NCI-H446 treated with DMSO at 0.1 percent for 48 hours (cell line): ENCODE measurements around the gene INSL3.

ENCODE experiments used
- DNase-seq: peaks from one replicate; lab custom pipeline; 2025; lab: John Stamatoyannopoulos, UW

INSL3 gene

GRCh38 chr19:17846146-17846545 lies 24.8 kb upstream of the INSL3 start:
- no peak for DNase-seq

DNA sequence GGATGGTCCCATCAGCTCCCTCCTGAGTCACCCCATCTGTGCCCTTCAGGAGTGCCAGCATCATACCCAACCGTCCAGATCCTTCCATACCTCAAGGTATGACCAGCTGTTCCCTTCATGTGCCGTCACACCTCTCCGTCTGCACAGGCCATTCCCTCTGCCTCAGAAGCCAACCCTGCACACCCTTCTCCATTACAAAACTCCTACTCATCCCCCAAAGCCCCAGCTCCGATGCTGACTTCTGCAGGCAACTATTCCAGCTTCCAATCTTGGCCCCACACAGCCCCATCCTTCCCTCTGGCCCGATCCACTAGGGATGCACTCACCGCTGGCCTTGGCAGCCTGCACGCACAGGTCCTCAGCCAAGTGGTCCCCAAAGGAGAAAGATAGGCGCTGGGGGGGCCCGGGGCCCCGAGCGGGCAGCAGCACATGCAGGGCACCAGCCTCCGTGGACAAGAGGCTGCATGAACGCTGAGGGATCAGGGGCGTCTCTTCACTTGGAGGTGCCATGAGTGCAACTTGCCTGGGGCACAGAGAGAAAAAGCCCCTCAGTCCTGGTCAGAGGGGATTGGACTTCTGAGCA lies 22.7 kb upstream of the INSL3 start:
- no peak for DNase-seq

GRCh38 chr19:17843292-17843827 lies 22.0 kb upstream of the INSL3 start:
- no peak for DNase-seq

DNA sequence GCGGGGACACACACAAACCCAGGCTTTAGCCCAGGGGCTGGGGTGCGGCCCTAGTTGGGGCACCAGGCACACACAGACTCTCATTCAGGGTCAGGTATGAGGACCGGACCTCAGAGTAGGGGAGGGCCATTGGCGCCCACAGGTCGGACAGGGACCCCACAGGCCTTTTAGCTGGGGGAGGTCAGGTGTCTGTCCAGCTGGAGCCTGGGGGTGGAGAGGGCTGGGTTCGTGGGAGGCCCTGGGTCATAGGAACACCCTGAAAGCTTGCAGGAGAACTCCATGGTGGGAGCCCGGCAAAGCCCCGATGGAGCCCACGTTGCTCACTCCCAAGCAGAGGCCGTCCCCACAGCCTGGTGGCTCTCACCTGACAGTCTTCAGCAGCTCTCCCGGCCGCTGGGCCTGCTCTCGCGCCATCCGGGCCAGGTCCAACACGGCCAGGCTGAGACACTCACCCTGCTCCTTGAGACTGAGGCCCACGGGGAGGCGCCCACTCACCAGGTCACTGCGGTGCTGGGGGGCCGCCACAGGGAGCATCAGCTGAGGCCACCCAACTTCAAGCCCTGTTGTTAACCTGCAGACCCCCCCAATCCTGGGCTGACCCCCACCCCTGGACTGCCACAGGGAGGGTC lies 21.5 kb upstream of the INSL3 start:
- DNase-seq = no peak

DNA sequence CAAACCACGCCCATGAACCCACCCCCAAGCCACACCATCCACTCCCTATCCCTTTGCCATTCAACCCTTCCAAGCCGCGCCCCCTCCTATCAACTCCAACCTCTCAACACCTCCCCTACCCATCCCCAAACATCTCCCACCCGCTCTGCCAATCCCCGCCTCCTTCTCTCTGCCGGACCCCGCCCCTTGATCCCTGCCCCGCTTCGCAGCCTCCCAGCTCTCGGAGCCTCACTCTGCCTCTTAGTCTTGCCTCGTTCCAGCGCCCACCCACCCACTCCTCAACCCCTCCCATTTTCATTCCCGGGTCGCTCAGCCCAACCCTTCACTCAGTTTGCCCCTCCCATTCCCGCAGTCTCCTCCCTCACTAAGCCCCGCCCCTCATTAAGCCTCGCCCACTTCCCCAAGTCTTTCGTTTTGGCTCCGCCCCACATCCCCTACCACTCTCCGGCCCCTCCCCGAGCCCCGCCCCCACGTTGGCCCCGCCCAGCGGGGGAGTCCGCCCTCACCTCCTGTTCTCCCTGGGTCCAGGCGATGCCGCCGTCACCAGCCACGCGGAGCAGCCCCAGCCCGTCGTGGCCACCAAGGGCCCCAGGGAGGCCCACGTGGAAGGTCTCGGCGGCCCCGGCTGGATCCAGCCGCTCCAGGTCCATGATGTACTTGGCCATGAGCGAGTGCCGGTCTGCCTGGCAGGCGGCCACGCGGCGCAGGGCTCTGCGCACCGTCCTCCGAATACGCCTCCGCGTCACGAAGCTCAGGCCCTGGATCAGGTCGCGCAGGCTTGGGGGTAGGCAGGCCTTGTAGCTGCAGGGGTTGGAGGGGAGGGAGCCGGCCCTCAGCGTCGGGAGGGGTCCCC lies 20.7 kb upstream of the INSL3 start:
- peak; percentile 91 for DNase-seq

GRCh38 chr19:17841371-17841809 lies 20.1 kb upstream of the INSL3 start:
- DNase-seq = no peak

- DNase-seq = no peak
These were observed 18.7 kb upstream of the INSL3 start for GRCh38 chr19:17840019-17840418.

- no peak for DNase-seq
These were observed 16.7 kb upstream of the INSL3 start for GRCh38 chr19:17837972-17838371.

GRCh38 chr19:17836530-17836929 lies 15.2 kb upstream of the INSL3 start:
- no peak for DNase-seq

DNA sequence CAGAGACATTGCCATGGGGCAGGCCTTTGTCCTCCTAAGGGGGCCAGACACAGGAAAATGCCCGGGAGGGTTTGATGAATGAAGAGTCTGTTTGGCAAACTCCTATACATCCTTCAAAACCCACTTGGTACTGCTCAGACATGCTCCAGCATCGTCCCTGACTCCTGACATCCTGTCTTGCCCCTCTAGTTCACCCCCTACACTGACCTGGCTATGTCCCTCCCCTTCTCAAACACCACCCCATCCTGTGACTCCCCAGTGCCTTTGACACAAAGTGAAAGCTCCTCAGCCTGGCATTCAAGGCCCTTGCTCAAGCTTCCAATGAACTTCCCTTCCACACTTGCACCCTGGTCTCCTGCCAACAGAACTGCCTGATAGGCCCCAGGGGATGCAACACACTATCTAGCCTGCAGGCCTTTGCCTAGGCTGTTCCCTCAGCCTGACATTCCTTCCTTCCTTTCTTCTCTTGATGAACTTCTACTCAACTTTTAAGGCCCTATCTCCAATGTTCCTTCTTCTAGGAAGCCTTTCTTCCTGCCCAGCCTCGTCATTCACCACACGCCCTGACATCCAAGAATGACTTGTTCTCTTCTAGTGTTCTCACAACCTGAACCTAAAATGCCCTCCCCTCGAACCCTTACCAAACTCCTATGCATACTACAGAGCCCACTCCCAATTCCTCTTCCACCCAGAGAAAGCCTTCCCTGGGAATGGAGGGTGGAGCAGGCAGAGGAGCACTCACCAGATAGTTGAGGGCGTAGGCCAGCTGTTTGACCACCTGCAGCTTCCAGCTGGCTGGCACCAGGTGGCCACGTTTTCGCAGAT lies 14.1 kb upstream of the INSL3 start:
- DNase-seq = no peak

DNA sequence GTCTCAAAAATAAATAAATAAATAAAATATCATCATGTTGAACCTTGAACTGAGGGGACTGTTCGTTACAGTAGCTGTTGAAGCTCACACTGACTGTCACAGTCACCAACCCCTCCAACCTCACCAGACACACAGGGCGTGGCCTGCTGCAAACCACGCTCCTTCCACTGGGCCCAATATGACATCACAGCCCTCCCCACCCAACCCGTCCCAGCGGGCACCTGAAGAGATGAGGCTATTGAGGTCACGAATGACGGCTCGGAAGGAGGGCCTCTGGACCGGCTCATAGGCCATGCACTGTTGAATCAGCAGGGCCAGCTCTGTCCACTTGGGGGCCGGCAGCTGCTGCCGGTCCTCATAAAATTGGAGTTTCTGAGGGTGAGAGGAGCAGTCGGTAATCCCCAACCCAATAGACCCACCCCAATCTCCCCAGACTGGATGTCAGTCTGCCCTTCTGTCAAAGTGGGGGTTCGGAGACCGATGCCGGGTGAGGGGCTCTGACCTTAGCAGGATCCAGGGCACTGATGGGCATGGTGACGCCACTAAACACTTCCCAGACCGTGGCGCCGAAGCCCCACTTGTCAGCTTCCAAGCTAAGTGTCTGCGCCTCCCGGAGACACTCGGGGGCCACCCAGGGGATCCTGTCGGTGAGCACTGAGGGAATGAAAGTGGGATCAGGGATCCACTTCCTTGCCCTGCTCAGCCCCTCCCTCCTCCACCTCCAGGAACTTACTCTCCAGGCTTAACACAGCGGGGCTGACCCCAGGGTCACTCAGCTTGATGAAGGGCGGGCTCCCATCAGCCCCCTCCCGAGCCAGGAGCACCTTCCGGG lies 13.2 kb upstream of the INSL3 start:
- no peak for DNase-seq

DNA sequence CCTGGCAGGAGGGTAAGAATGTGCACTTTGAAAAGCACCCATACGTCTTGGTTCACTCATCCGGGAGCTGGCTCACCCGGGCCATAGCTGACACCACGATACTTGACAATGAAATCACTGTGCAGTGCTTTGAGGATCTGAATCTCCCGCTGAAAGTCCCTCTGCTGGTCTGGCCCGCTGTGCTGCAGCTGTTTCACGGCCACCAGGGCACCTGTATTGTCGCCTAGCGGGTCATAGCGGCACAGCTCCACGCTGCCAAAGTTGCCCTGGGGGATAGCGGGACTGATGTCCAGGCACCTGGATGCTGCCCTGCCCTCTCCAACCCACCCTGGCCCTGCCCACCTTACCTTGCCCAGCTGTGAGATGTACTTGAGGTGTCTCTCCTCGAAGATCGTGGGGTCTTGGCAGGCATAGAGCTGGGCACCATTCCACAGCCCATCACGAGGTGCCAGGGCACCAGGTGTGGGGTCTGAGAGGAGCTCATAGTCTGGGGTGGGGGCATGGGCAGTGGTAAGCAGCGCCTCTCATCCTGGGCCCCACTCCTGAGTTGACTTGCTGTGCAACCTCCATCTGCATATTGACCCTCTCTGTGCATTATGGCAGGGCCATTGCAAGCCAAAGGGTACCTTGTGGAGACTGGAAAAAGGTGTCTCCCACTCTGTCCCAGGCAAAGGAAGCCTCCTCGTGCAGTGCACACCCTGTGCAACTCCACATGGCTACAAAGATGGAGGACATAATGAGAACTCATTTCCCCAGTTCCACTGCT lies 11.3 kb upstream of the INSL3 start:
- no peak for DNase-seq

DNA sequence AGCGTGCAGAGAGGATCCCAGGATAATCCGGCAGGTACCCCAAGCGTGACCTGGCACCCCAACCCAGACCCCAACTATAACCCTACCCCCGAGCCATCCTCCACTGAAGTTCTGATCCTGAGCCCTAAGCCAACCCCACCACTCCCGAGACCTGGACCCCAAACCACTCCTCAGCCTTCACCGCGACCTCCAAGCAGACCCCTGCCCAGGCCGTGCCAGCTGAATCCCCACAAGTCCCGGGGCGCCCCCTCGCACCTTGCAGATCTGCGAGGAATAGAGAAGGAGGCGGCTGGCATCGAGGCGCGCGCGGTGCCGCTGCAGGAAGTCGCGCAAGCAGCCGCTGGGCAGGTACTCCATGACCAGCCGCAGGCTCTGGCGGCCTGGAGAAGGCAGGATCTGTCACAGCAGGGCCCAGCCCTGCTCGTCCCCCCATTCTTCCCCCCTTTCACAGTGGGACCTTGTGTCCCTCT lies 10.1 kb upstream of the INSL3 start:
- no peak for DNase-seq

GRCh38 chr19:17830567-17831418 lies 9.5 kb upstream of the INSL3 start:
- peak; percentile 28 for DNase-seq

DNA sequence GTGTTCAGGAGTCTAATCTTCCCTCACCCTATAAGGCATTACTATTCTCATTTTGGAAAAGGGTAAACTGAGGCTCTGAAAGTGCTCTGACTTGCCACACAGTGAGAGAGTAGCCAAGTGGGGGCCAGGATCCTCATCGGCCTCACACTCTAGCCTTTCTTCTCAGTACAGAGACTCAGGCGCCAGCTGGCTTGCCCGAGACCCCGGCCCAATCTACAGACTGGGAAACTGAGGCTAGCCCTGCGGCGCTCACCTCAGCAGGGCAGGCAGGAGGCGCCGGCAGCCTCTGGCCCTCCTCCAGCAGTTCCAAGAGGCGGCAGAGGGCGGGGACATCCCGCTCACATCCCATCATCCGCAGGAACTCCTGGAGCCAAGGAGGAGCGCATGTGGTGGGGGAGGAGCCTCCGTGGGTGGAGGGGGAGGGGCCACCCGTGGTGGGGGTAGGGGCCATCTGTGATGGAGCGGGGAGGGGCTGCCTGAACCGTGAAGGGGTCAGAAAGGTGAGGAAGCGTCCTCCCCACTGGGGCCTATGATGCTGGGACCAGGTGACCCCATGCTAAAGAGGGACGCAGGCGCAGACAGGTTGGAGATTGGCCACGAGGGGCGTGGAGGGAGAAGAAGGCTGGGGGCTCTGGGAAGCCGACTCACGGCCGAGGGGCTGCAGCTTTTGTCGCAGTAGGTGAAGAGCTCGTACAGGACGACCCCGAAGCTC lies 8.7 kb upstream of the INSL3 start:
- DNase-seq = peak; percentile 22

DNA sequence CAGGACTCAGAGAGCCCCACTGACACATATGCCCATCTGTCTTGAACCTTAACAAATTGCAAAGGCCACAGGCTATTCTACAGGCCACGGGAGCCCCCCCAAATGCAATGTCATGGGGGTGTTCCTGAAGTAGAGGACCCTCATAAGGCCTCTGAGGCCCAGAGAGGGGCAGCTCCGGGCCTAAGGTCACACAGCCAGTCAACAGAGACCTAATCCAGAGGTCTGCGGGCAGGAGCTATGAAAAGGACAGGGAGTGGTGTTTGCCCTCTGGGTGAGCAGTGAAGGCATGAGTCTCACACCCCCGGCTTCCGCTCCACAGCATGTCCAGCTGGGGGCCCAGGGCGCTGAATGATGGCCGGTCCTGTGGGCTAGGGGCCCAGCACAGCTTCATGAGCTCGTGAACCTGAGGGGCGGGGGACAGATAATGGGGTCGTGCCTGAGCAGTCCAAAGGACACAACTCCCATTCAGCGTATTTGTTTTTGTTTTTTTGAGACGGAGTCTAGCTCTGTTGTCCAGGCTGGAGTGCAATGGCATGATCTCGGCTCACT lies 5.3 kb upstream of the INSL3 start:
- no peak for DNase-seq

GRCh38 chr19:17824339-17824738 lies 3.0 kb upstream of the INSL3 start:
- no peak for DNase-seq

DNA sequence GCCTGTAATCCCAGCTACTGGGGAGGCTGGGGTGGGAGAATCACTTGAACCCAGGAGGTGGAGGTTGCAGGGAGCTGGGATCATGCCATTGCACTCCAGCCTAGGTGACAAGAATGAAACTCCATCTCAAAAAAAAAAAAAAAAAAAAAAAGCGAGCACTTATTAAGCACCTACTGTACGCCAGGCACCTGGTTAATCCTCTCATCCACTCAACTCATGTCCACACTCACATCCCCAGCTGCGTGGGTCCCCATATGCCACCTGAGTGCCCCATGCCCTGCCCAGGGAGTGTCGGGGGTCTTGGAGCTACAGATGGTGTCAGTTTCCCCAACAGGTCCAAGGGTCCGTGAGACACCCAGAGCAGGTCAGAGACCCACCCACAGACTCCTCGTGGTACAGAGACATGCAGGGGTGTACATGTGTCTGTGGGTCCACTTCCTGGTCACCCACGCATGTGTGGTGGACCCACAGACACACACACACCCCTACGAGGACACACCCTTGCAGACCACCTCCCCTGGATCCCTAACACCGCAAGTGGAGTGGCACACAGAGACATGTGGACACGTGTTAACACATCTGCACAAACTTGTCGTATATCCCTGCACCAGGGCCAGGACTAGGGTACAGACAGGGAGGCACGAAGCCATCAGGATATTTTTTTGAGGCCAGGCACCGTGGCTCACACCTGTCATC lies 3.5 kb downstream of the INSL3 start:
- no peak for DNase-seq
